Sigmoid colon (tissue), 7 donors: ENCODE data around the gene AP3B1. TPM values are rescaled to one million over a fixed set of nuclear protein-coding genes. Genes with fewer than 3 reads are reported as not detected.

Experiments used
- DNase-seq: peaks from one replicate; pipeline ENCODE4 v3.0.0-alpha.2; 2019
- H3K27ac ChIP-seq, 4 donors: fragments of 200-600 bp; sonication (generic); one replicate each; pipeline ENCODE4 v1.5.1; 2016 to 2019; ENCODE audit warnings: mild to moderate bottlenecking in 1 of 4
- H3K27me3 ChIP-seq, 3 donors: fragments of 200-600 bp; sonication (generic); one replicate each; pipeline ENCODE4 v1.5.1; 2019; ENCODE audit warnings: mild to moderate bottlenecking in 1 of 3
- H3K36me3 ChIP-seq, 4 donors: fragments of 200-600 bp; sonication (generic); one replicate each; pipeline ENCODE4 v1.5.1; 2016 to 2019
- H3K4me1 ChIP-seq, 4 donors: fragments of 200-600 bp; sonication (generic); one replicate each; pipeline ENCODE4 v1.5.1; 2017 to 2019
- H3K4me3 ChIP-seq, 4 donors: fragments of 200-600 bp; sonication (generic); one replicate each; pipeline ENCODE4 v1.5.1; 2017 to 2019; ENCODE audit warnings: mild to moderate bottlenecking in 2 of 4, moderate library complexity in 1 of 4
- H3K9me3 ChIP-seq, 4 donors: fragments of 200-600 bp in 3 of 4; sonication (generic) in 3 of 4; one replicate each; pipeline versions ENCODE4 v1.5.1 to v1.6.1; 2013 to 2019
- CTCF ChIP-seq, 4 experiments: fragments of 450-650 bp in 3 of 4; fragments of 200-600 bp in 1 of 4; IDR thresholded peaks; one replicate each; pipeline ENCODE4 v1.5.1; 2016 to 2019; ENCODE audit warnings: antibody characterized with exemption in 4 of 4, mild to moderate bottlenecking in 3 of 4, moderate library complexity in 2 of 4
- EP300 ChIP-seq, 4 donors: sonication (generic); formaldehyde crosslinking; IDR thresholded peaks; one replicate each; pipeline ENCODE4 v1.6.1; 2017; ENCODE audit warnings: antibody characterized with exemption in 4 of 4
- POLR2A ChIP-seq, 2 donors: fragments of 450-650 bp; IDR thresholded peaks; one replicate each; pipeline ENCODE4 v1.6.1; 2016; ENCODE audit warnings: antibody characterized with exemption in 2 of 2, mild to moderate bottlenecking in 2 of 2, moderate library complexity in 2 of 2
- POLR2AphosphoS5 ChIP-seq, 4 donors: sonication (generic); formaldehyde crosslinking; IDR thresholded peaks; one replicate each; pipeline ENCODE4 v1.6.1; 2017; ENCODE audit warnings: antibody characterized with exemption in 4 of 4
- WGBS, 2 donors: extraction: QIAGEN DNeasy Blood & Tissue Kit; methylation state at CpG; one replicate each; pipeline ENCODE4 v1.1.7; 2013; 5-methylcytosine and 5-hydroxymethylcytosine counted together
- intact Hi-C: fragments of 100-400 bp; cut with DNase I; formaldehyde crosslinking; loops from one replicate; pipeline ENCODE4 v1.15.1; 2023
- polyA plus RNA-seq, 3 donors: library from polyadenylated mRNA; stranded (reverse); fragments of 200-250 nt; gene quantifications; one replicate each; pipeline ENCODE4 v1.2.3, GENCODE V29; 2013
- total RNA-seq, 4 donors: library from RNA; depleted of rRNA; stranded (reverse); fragments of >200 nt; gene quantifications; one replicate each; pipeline ENCODE4 v1.1.0, GENCODE V29; 2016
- donor health status: healthy with polysubstance abuse.
- donor health status: Bipolar disorder and iron deficiency.
- donor health status: healthy.

AP3B1 gene
- total and polyA plus RNA-seq, 7 donors: 26.8 to 48.2 (median 35.1) TPM

GRCh38 chr5:78065663-78066062 lies 228.8 kb downstream of the AP3B1 start:
- TF ChIP-seq CTCF (IDR thresholded peaks at IDR 0.05): no peak
- TF ChIP-seq EP300 (IDR thresholded peaks at IDR 0.05): no peak
- no peak for TF ChIP-seq POLR2A (IDR thresholded peaks at IDR 0.05)
- no peak for TF ChIP-seq POLR2AphosphoS5 (IDR thresholded peaks at IDR 0.05)
- WGBS, 2 donors: 95 to 96% methylated on average over 5 of the region's 5 CpGs
- intact Hi-C loops: no loop called here

GRCh38 chr5:78064941-78065472 lies 229.5 kb downstream of the AP3B1 start:
- peak; percentile 44 for DNase-seq
- Histone ChIP-seq H3K4me3 (no peak overlapping the region), H3K9me3 (peaks cover 0 to 9% (median 6%) of the 10 kb centered on the region in 4 donors), H3K27ac (no peak overlapping the region), H3K36me3 (no peaks in the 10 kb centered on the region), H3K4me1 (no peaks in the 10 kb centered on the region), H3K27me3 (no peaks in the 10 kb centered on the region)
- intact Hi-C loops: no loop called here
- TF ChIP-seq POLR2A (IDR thresholded peaks at IDR 0.05): no peak
- TF ChIP-seq CTCF (IDR thresholded peaks at IDR 0.05): no peak
- no peak for TF ChIP-seq POLR2AphosphoS5 (IDR thresholded peaks at IDR 0.05)
- TF ChIP-seq EP300 (IDR thresholded peaks at IDR 0.05): no peak
- WGBS, 2 donors: 93% methylated on average over 12 of the region's 12 CpGs

More at GRCh38 chr5:78065663-78066062, 228.8 kb downstream of the AP3B1 start:
- Histone ChIP-seq H3K36me3 (no peaks in the 10 kb centered on the region), H3K27ac (no peak overlapping the region), H3K27me3 (no peaks in the 10 kb centered on the region), H3K4me1 (no peaks in the 10 kb centered on the region), H3K9me3 (peaks cover 0 to 9% (median 6%) of the 10 kb centered on the region in 4 donors), H3K4me3 (no peak overlapping the region)
- DNase-seq: no peak

GRCh38 chr5:78063495-78063894 lies 231.0 kb downstream of the AP3B1 start:
- Histone ChIP-seq H3K36me3 (no peaks in the 10 kb centered on the region), H3K9me3 (peaks cover 0 to 9% (median 6%) of the 10 kb centered on the region in 4 donors), H3K27me3 (no peaks in the 10 kb centered on the region), H3K27ac (no peak overlapping the region), H3K4me1 (no peaks in the 10 kb centered on the region), H3K4me3 (no peak overlapping the region)
- 96% methylated on average over 2 of the region's 2 CpGs for WGBS, 2 donors
- no peak for DNase-seq
- no peak for TF ChIP-seq CTCF (IDR thresholded peaks at IDR 0.05)
- TF ChIP-seq EP300 (IDR thresholded peaks at IDR 0.05): no peak
- no peak for TF ChIP-seq POLR2A (IDR thresholded peaks at IDR 0.05)
- no peak for TF ChIP-seq POLR2AphosphoS5 (IDR thresholded peaks at IDR 0.05)
- intact Hi-C loops: no loop called here

- no peak overlapping the region for H3K4me3 ChIP-seq
- peaks cover 0 to 4% (median 1%) of the 10 kb centered on the region in 4 donors for H3K9me3 ChIP-seq
- H3K27ac ChIP-seq: no peak overlapping the region
- 92 to 94% methylated on average over 4 of the region's 4 CpGs for WGBS, 2 donors
- no peak for DNase-seq
- TF ChIP-seq EP300 (IDR thresholded peaks at IDR 0.05) (no peak), POLR2A (IDR thresholded peaks at IDR 0.05) (no peak), POLR2AphosphoS5 (IDR thresholded peaks at IDR 0.05) (no peak), CTCF (IDR thresholded peaks at IDR 0.05) (no peak)
- intact Hi-C loops: no loop called here
- no peaks in the 10 kb centered on the region for H3K4me1 ChIP-seq
- H3K27me3 ChIP-seq: no peaks in the 10 kb centered on the region
- H3K36me3 ChIP-seq: no peaks in the 10 kb centered on the region
These were observed 231.9 kb downstream of the AP3B1 start for GRCh38 chr5:78062645-78063044.

- H3K36me3 ChIP-seq: no peaks in the 10 kb centered on the region
- no peaks in the 10 kb centered on the region for H3K9me3 ChIP-seq
- H3K4me1 ChIP-seq: no peaks in the 10 kb centered on the region
- H3K27ac ChIP-seq: no peak overlapping the region
- H3K4me3 ChIP-seq: no peak overlapping the region
- intact Hi-C loops: no loop called here
- WGBS, 2 donors: 90 to 94% methylated on average over 3 of the region's 3 CpGs
- no peak for DNase-seq
- TF ChIP-seq CTCF (IDR thresholded peaks at IDR 0.05): no peak
- TF ChIP-seq POLR2AphosphoS5 (IDR thresholded peaks at IDR 0.05): no peak
- TF ChIP-seq EP300 (IDR thresholded peaks at IDR 0.05): no peak
- no peak for TF ChIP-seq POLR2A (IDR thresholded peaks at IDR 0.05)
- H3K27me3 ChIP-seq: no peaks in the 10 kb centered on the region
These were observed 234.1 kb downstream of the AP3B1 start for GRCh38 chr5:78060421-78060820.
